AG10803 (cell line): Measurements from ENCODE around the gene MYMK.

Source experiments
- DNase-seq: peaks from one replicate; pipeline ENCODE4 v3.0.0; 2010; ENCODE audit warnings: low read depth
- H3K4me3 ChIP-seq: 2 replicates; pipeline ENCODE4 v1.5.1; 2011; ENCODE audit warnings: mild to moderate bottlenecking, low read length, control low read depth
- CTCF ChIP-seq: conservative IDR thresholded peaks from 2 replicates; pipeline ENCODE4 v1.5.1; 2011; ENCODE audit warnings: mild to moderate bottlenecking, low read length, control low read depth, inconsistent platforms

The MYMK gene

DNA sequence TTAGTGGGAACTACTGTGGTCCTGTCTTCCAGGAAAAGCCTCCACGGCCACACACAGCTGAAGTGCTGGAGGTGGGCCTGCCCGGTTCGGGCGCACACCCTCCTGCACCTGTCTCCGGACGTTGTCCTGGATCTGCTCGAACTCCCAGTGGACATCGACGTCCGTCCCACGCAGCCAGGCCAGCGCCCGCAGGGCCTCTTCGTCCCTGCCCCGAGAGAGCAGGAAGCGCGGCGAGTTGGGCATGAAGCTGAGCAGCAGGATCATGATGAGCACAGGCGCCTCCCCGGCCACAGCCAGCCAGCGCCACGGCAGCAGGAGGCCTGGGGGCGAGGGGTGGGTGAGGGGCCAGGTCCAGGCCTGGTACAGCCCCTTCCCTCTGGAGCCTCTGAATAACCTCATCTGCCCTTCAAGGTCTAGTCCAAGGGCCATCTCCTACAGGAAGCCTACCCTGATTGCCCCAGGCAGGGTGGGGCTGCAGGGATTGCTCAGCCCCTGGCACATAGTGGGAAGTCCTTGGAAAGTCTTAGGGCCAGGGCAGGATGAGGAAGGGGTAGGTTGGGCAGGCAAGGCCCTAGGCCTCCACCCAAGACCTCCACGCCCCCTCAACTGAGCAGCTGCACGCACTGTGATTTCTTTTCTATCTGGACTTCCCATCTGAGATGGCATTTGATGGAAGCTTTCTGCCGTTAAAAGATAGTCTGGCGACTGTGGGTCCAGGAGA, 49.3 kb downstream of the MYMK start:
- no peak for TF ChIP-seq CTCF
- DNase-seq, result no peak

GRCh38 chr9:133474853-133475252, 49.9 kb downstream of the MYMK start:
- no peak for DNase-seq
- H3K4me3 ChIP-seq, result no peak overlapping the region
- no peak for TF ChIP-seq CTCF

More for the DNA sequence above, 49.3 kb downstream of the MYMK start:
- no peak overlapping the region for H3K4me3 ChIP-seq

- DNase-seq, result no peak
These were observed 50.5 kb downstream of the MYMK start for GRCh38 chr9:133474215-133474614.

DNA sequence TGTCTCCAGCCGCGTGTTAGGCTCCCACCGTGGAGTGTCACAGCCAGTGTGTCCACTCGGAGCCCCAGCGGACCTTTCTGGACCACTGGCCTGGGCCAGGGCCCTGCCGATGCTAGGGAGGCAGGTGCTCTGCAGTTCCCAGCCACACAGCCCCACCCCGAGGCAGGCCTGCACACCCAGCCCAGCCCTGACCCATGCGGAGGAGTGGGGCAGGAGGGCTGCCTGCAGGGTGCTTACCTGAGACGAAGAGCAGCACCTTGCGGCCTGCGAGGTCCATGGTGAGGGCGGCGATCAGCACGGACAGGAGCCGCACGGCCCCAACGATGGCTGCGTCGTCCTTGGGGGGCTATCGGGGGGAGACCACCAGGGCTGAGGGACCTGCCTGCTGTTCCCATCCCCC, 51.0 kb downstream of the MYMK start:
- TF ChIP-seq CTCF, result no peak
- DNase-seq, result no peak
- H3K4me3 ChIP-seq, result no peak overlapping the region

More at GRCh38 chr9:133474215-133474614, 50.5 kb downstream of the MYMK start:
- H3K4me3 ChIP-seq, result no peak overlapping the region
- TF ChIP-seq CTCF, result no peak

- no peak for TF ChIP-seq CTCF
- H3K4me3 ChIP-seq, result no peak overlapping the region
- DNase-seq, result no peak
These were observed 51.9 kb downstream of the MYMK start for GRCh38 chr9:133472753-133473378.

- no peak for DNase-seq
- H3K4me3 ChIP-seq, result no peak overlapping the region
- no peak for TF ChIP-seq CTCF
These were observed 52.5 kb downstream of the MYMK start for GRCh38 chr9:133472277-133472645.

DNA sequence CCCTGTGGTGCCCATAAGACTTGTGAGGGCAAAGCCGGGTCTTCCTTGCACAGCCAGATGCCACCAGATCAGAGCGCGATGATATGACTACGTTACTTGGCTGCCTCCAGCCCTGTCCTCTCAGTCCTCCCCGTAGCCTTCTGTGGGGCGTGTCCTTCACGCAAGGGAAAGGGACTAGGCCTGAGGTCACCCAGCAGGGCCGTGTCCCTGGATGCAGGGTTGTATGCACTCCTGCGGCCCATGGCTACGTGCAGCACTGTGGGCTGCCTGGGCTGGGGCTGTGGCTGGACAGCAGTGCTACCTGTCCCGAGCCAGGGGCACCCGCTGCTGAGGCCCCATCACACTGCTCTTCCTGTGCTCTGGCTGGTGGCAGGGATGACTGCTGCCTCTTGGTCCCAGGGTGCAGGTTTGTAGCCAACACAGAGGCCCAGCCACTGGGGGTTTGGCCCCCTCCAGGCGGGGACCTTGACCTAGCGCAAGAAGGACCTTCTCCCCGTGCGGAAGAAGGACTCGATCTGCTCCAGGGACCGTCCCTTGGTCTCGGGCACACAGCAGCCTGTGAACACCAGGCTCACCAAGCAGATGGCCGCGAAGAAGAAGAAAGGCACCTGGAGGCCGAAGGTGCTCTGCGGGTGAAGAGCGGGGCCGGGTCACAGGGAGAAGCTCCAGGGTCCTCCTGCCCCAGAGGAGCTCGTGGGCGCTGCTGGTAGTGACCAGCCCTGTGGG, 53.0 kb downstream of the MYMK start:
- H3K4me3 ChIP-seq, result no peak overlapping the region
- no peak for DNase-seq
- no peak for TF ChIP-seq CTCF
